GM12865 (cell line): ENCODE results near the gene BMAL1.

Experiments used
- DNase-seq: peaks from one replicate; pipeline ENCODE4 v3.0.0; 2010; ENCODE audit warnings: low read depth
- H3K4me3 ChIP-seq: 2 replicates; pipeline ENCODE4 v1.5.1; 2011; ENCODE audit warnings: mild to moderate bottlenecking, low read depth, low read length, control low read depth
- TF ChIP-seq, protein P1 (sequence below): IDR thresholded peaks from 2 replicates; pipeline ENCODE4 v1.5.1; 2011; ENCODE audit warnings: low read length, control low read depth, low read depth, inconsistent platforms; ENCODE audit not compliant: insufficient read depth; ENCODE audit errors: missing control alignments

BMAL1 gene

DNA sequence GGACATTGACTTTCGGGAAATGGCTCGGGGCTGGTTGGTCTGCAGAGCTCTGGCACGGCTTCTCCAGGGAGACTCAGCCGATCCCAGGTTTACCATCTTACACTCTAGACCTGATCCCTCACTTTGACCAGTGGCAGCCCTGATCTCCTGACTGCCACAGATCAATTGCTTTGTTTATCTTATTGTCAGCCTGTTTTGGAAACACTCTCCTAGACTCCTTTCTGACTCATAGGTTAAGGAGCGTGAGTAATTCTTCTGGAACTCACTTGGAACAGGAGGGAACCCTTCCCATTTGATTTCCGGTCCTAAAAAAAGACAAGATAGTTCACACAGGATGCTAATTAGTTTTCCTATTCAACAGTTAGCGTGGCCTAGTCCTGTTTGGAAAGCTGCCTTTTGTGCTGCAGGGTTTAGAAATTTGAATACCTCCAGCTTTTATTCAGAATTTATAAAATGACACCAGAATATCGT, 16.0 kb upstream of the BMAL1 start:
- TF ChIP-seq, protein P1, sequence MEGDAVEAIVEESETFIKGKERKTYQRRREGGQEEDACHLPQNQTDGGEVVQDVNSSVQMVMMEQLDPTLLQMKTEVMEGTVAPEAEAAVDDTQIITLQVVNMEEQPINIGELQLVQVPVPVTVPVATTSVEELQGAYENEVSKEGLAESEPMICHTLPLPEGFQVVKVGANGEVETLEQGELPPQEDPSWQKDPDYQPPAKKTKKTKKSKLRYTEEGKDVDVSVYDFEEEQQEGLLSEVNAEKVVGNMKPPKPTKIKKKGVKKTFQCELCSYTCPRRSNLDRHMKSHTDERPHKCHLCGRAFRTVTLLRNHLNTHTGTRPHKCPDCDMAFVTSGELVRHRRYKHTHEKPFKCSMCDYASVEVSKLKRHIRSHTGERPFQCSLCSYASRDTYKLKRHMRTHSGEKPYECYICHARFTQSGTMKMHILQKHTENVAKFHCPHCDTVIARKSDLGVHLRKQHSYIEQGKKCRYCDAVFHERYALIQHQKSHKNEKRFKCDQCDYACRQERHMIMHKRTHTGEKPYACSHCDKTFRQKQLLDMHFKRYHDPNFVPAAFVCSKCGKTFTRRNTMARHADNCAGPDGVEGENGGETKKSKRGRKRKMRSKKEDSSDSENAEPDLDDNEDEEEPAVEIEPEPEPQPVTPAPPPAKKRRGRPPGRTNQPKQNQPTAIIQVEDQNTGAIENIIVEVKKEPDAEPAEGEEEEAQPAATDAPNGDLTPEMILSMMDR: no peak
- DNase-seq: no peak
- no peak overlapping the region for H3K4me3 ChIP-seq

DNA sequence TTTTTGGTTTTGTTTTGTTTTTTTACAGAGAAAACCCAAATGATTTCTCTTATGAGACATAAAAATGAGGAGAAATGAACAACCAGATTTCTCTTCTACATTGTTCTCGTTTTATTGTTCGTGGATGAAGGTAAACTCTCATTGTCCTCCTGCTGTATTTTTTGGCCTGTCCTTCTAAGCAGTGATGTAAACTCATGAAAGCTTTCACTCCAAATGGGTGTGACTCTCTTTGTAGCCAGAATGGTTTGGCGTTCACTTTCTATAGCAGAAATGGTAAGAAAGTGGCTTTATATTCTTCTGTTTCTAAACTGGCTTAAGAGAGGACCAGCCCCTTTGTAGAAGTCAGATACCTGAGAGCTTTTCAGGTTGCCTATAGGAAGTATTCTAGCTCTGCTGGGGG, 15.5 kb upstream of the BMAL1 start:
- H3K4me3 ChIP-seq: no peak overlapping the region
- TF ChIP-seq, protein P1: no peak
- DNase-seq: no peak

DNA sequence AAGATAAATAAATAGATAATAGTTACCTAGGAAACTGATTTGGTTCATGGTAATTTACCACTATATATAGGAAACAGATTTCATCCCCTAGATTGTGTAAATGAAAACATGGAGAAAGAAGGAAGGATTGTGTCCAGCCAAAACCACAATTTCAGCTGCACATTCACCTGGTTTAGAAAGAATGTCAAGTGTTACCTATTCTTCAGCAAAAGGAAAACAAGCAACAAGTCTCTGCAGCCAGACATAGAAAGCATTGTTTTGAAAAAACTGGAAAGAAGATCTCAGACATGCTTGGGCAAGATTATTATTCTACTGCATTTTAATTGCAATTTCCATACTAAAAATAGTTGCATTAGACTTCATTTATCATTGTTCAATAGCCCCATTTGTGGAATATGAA, 8.8 kb upstream of the BMAL1 start:
- no peak for DNase-seq
- TF ChIP-seq, protein P1: no peak
- H3K4me3 ChIP-seq: no peak overlapping the region

DNA sequence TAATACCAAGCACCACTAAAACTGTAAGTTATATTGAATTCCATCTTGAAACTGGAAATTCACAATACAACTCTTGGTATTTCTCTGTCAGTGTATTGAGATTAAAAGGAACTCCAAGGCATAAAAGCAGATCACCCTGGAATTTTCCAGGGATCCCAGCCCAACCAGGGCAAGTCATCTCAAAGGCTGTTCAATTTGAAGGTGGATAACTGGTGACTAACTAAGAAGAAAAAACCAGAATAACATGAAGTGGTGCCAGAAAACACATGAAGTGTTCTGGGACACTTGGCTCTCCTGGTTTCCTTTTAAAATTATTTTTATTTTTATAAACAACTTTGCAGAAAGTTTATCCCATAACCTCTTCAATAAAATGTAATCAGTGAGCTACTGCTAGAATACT, 7.8 kb upstream of the BMAL1 start:
- H3K4me3 ChIP-seq: no peak overlapping the region
- no peak for DNase-seq
- TF ChIP-seq, protein P1: no peak

DNA sequence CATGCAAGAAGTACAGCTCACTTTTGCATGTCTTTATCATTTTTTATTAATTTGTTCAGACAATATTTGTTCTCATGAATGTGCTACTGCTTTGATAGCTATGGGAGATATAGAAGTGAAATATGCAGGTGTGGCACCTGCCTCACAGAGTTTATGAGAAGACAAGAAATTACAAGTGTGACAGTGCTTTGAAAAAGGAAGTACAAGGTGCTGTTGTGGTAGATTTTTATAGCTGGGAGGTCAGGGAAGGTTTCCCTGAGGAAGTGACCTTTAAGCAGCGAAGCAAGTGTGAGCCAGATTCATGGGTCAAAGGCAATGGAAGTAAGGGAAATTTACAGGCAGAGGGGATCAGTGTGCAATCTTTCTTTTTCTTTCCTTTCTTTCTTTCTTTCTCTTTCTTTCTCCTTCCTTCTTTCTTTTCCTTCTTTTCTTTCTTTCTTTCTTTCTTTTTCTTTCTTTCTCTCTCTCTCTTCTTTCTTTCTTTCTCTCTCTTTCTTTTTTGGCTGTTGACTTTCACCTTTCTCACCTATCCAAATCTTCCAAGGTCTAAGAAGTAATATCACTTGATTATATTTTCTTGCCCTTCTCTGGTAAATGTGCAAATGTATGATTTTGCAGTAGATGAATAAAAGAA, 6.4 kb upstream of the BMAL1 start:
- H3K4me3 ChIP-seq: no peak overlapping the region
- TF ChIP-seq, protein P1: no peak
- no peak for DNase-seq

DNA sequence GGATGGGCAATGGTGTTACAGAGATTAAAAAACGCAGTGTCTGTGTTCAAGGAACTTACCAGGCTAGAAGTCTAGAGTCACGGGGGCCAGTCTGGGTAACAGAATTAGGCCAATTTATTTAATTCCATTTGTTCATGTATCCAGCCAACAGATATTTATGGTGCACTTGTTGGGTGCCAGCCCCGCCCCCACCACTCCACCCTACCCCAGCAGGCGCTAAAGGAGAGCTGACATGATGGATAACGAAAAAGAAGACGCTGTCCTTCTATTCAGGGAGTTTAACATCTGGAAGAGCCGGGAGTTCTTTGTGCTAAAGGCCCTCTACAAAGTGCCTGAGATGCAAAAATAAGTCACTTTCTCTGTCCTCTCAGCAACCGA, 1.1 kb upstream of the BMAL1 start:
- DNase-seq: no peak
- H3K4me3 ChIP-seq: peak overlapping the region; percentile 63
- TF ChIP-seq, protein P1: no peak

DNA sequence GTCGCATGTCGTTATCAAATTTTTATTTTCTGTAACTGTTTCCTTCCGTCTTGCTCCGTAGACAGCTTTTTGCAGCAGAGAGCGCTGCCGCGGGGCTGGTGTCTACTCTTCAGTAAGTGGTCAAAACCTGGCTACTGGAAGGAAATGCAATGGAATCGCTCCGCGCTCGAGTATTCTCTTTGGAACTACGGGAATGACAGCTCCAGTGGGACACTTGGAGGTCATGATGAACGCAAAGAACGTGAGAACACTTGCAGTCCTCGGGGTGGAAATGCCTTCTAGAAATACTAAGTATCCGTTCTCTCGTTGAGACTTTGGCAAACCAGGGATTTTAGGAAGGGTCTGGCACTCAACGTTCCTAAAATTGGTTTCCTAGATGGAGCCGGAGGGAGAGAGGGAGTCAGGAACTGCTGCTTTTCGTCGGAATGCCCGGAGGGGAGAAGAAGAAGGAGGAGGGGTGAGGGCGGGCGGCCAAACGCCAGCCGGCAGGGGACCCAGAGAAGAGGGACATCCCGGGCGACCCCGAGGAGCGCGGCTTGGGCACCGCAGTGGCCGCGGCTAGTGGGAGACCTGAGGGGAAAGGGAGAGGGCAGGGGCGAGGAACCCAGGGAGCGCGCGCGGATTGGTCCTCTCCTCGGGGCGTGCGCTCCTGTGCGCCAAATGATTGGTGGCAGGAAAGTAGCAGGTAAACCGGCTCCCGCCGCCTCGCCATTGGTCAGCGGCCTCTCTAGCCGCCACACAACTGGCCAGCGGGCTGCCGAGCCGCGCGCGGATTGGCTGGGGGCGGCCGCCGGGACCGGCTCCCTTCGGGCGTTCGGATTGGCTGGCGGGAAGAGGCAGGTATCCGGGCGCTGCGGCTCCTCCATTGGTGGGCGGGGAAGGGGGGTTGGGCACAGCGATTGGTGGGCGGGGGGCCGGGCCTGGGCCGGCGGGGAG, 490 bp upstream of the BMAL1 start:
- DNase-seq: peak; percentile 99
- peak overlapping the region; percentile 98 for H3K4me3 ChIP-seq
- TF ChIP-seq, protein P1: no peak
